HEK293T (cell line): ENCODE data around the gene RASA2.

ENCODE experiments used
- CTCF ChIA-PET: fragments of 350-600 bp; formaldehyde crosslinking; extraction: SDS; loops from one replicate; lab custom pipeline; 2021; ENCODE audit warnings: antibody characterized with exemption, inconsistent platforms; lab: Yijun Ruan, JAX
- POLR2A ChIA-PET: fragments of 350-600 bp; formaldehyde crosslinking; extraction: SDS; loops from one replicate; lab custom pipeline; 2020; ENCODE audit warnings: antibody characterized with exemption, inconsistent platforms; lab: Yijun Ruan, JAX
- DNase-seq: peaks from one replicate; pipeline ENCODE4 v3.0.0; 2012; ENCODE audit warnings: mixed read lengths; ENCODE audit errors: extremely low spot score
- ARNT ChIP-seq: fragments of 450-650 bp; IDR thresholded peaks from 2 replicates; pipeline ENCODE4 v1.6.1; 2017; ENCODE audit warnings: mild to moderate bottlenecking
- BHLHE40 ChIP-seq: fragments of 450-650 bp; IDR thresholded peaks from 2 replicates; pipeline ENCODE4 v1.6.1; 2016; ENCODE audit warnings: mild to moderate bottlenecking, moderate library complexity, borderline replicate concordance
- CTBP1 ChIP-seq: fragments of 450-650 bp; IDR thresholded peaks from 2 replicates; pipeline ENCODE4 v1.6.1; 2016; ENCODE audit warnings: borderline replicate concordance
- ELF4 ChIP-seq: fragments of 450-650 bp; IDR thresholded peaks from 2 replicates; pipeline ENCODE4 v1.6.1; 2017; ENCODE audit warnings: antibody characterized with exemption
- FOXA1 ChIP-seq: fragments of 450-650 bp; IDR thresholded peaks from 2 replicates; pipeline ENCODE4 v1.6.1; 2016; ENCODE audit warnings: mild to moderate bottlenecking
- FOXK2 ChIP-seq: fragments of 450-650 bp; IDR thresholded peaks from 2 replicates; pipeline ENCODE4 v1.6.1; 2016; ENCODE audit warnings: mild to moderate bottlenecking
- FOXM1 ChIP-seq: fragments of 450-650 bp; IDR thresholded peaks from 2 replicates; pipeline ENCODE4 v1.6.1; 2017; ENCODE audit warnings: mild to moderate bottlenecking, borderline replicate concordance
- HDGF ChIP-seq: fragments of 450-650 bp; IDR thresholded peaks from 2 replicates; pipeline ENCODE4 v1.6.1; 2017; ENCODE audit warnings: antibody characterized with exemption, borderline replicate concordance
- L3MBTL2 ChIP-seq: fragments of 450-650 bp; conservative IDR thresholded peaks from 2 replicates; pipeline ENCODE4 v1.6.1; 2016; ENCODE audit warnings: mild to moderate bottlenecking
- LEF1 ChIP-seq: fragments of 450-650 bp; IDR thresholded peaks from 2 replicates; pipeline ENCODE4 v1.6.1; 2017; ENCODE audit warnings: mild to moderate bottlenecking, borderline replicate concordance
- NFRKB ChIP-seq: fragments of 450-650 bp; IDR thresholded peaks from 2 replicates; pipeline ENCODE4 v1.6.1; 2016; ENCODE audit warnings: mild to moderate bottlenecking, moderate library complexity
- PKNOX1 ChIP-seq: fragments of 450-650 bp; IDR thresholded peaks from 2 replicates; pipeline ENCODE4 v1.6.1; 2016
- SP1 ChIP-seq: fragments of 450-650 bp; IDR thresholded peaks from 2 replicates; pipeline ENCODE4 v1.6.1; 2017
- SUZ12 ChIP-seq: fragments of 450-650 bp; IDR thresholded peaks from 2 replicates; pipeline ENCODE4 v1.6.1; 2016; ENCODE audit warnings: mild to moderate bottlenecking
- TARDBP ChIP-seq: fragments of 450-650 bp; IDR thresholded peaks from 2 replicates; pipeline ENCODE4 v1.6.1; 2016
- ZNF384 ChIP-seq: fragments of 450-650 bp; IDR thresholded peaks from 2 replicates; pipeline ENCODE4 v1.6.1; 2016

RASA2 gene

DNA sequence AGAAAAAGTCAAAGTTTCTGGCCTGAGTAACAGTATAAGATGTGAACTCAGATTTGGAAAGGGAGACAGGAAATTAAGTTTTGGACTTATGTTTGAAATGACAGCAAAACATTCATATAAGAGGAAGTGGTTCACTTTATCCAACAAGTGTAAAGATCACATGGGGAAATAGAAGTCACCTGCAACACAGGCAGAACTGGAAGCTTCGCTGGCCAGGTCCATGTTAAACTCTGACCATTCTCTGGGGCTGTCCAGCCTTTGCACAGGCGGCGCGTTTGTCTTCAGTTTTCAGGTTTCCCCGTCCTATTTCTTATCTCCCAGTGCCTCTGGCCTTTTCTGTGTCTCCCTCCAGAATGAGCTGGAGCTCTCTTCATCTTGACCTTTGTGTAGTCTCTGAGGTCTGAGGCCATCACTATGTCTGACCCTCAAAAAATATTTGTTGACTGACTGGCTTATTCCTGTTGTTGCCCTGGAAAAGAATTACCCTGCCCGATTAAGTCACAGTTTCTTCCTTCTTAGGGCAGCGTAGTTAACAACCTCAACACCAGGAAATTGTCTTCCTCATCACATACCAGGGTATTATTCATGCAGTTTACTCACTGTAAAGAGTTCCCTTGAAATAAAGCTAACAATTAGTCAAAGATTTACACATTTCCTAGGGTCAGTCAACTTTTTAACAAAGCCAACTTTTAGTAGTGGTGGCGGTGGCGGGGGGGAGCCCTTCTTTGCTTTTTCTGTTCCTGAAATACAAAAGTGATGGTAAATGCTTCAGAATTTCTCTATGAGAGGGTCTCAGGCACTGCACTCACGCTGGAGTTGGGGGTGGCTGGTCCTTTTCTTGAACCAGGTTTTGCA is 959 bp upstream of the RASA2 start:
- ChIA-PET CTCF (interaction anchor here (0.6 kb wide), 1 partner anchor 55 kb away, joined by 3 read pairs; no protein-coding TSS in a partner anchor), POLR2A (interaction anchor here (1.0 kb wide), 1 partner anchor 149 kb away, joined by 3 read pairs; no protein-coding TSS in a partner anchor)

GRCh38 chr3:141486496-141486745 is 406 bp upstream of the RASA2 start:
- no peak for TF ChIP-seq LEF1
- no peak for TF ChIP-seq L3MBTL2
- TF ChIP-seq BHLHE40 = no peak
- no peak for TF ChIP-seq NFRKB
- no peak for TF ChIP-seq TARDBP
- TF ChIP-seq ARNT = no peak
- TF ChIP-seq SP1 = no peak
- no peak for TF ChIP-seq SUZ12
- TF ChIP-seq ELF4 = no peak
- TF ChIP-seq HDGF = no peak
- no peak for TF ChIP-seq ZNF384
- no peak for TF ChIP-seq FOXA1
- no peak for TF ChIP-seq FOXM1
- TF ChIP-seq FOXK2 = no peak
- no peak for TF ChIP-seq CTBP1
- TF ChIP-seq PKNOX1 = no peak
- DNase-seq = peak; percentile 10
- ChIA-PET POLR2A (interaction anchor here (1.0 kb wide), 1 partner anchor 149 kb away, joined by 3 read pairs; no protein-coding TSS in a partner anchor), CTCF (interaction anchor here (0.6 kb wide), 1 partner anchor 56 kb away, joined by 3 read pairs; no protein-coding TSS in a partner anchor)

More for the DNA sequence above, 959 bp upstream of the RASA2 start:
- no peak for DNase-seq
- TF ChIP-seq ELF4 = no peak
- TF ChIP-seq FOXK2 = no peak
- no peak for TF ChIP-seq CTBP1
- no peak for TF ChIP-seq SUZ12
- TF ChIP-seq BHLHE40 = no peak
- TF ChIP-seq FOXM1 = no peak
- TF ChIP-seq L3MBTL2 = no peak
- TF ChIP-seq ARNT = no peak
- TF ChIP-seq LEF1 = no peak
- TF ChIP-seq PKNOX1 = no peak
- TF ChIP-seq TARDBP = no peak
- no peak for TF ChIP-seq ZNF384
- no peak for TF ChIP-seq FOXA1
- TF ChIP-seq NFRKB = no peak
- TF ChIP-seq HDGF = no peak
- no peak for TF ChIP-seq SP1

GRCh38 chr3:141487521-141488252 is 860 bp downstream of the RASA2 start:
- DNase-seq = peak; percentile 69
- POLR2A ChIA-PET = interaction anchor here (0.9 to 1.3 kb wide), 5 partner anchors 15 to 179 kb away, joined by 3 to 12 read pairs (median 3); no protein-coding TSS in a partner anchor
- CTCF ChIA-PET = interaction anchor here (0.6 to 1.8 kb wide), 2 partner anchors 33 to 175 kb away, joined by 3 to 4 read pairs; no protein-coding TSS in a partner anchor
- TF ChIP-seq L3MBTL2 = 0 out of 2 replicates have a peak, but pooled peaks have one; percentile 12
- no peak for TF ChIP-seq BHLHE40
- peak; percentile 63; the same call in 1 of the 2 replicates for TF ChIP-seq ZNF384
- no peak for TF ChIP-seq SP1

DNA sequence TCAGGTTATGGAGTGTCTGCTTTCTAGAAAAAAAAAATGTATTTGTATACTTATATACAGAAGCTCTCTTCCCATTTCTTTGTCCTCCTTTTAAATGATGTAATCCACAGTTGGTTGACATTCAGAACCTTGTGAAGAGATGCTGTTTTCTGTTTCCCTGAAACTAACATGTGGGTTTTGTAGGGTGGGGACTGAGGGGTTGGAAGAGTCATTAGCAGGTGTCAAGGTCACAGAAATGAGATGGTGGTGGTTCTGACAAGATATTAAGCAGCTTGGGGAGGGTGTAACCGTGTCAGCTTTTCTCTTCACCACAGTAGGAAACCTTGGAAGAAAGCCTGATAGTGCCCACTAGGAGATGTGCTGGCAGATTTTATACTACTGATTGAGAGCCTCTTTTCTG is 2.4 kb downstream of the RASA2 start:
- ChIA-PET POLR2A (no interaction called here), CTCF (interaction anchor here (1.8 kb wide), 1 partner anchor 34 kb away, joined by 4 read pairs; no protein-coding TSS in a partner anchor)
- no peak for TF ChIP-seq HDGF
- no peak for TF ChIP-seq L3MBTL2
- no peak for TF ChIP-seq NFRKB
- no peak for TF ChIP-seq SP1
- no peak for TF ChIP-seq FOXK2
- no peak for TF ChIP-seq TARDBP
- TF ChIP-seq CTBP1 = no peak
- no peak for TF ChIP-seq BHLHE40
- TF ChIP-seq ZNF384 = no peak
- no peak for TF ChIP-seq PKNOX1
- TF ChIP-seq LEF1 = no peak
- no peak for DNase-seq

- CTCF ChIA-PET = no interaction called here
Measured at GRCh38 chr3:141491081-141491480, 4.3 kb downstream of the RASA2 start.

More at GRCh38 chr3:141491081-141491480, 4.3 kb downstream of the RASA2 start:
- no peak for DNase-seq
- TF ChIP-seq ZNF384 = no peak
- no peak for TF ChIP-seq SP1
- TF ChIP-seq FOXK2 = no peak
- no peak for TF ChIP-seq L3MBTL2
- TF ChIP-seq ARNT = no peak
- TF ChIP-seq BHLHE40 = no peak
- no peak for TF ChIP-seq ELF4
- TF ChIP-seq PKNOX1 = no peak
- no peak for TF ChIP-seq SUZ12
- no peak for TF ChIP-seq CTBP1
- TF ChIP-seq TARDBP = no peak
- TF ChIP-seq FOXM1 = no peak
- TF ChIP-seq LEF1 = no peak
- no peak for TF ChIP-seq FOXA1
- no peak for TF ChIP-seq NFRKB
- no peak for TF ChIP-seq HDGF
- POLR2A ChIA-PET = no interaction called here
